ENCODE measurements around the gene ASTN1.

The ASTN1 gene

GRCh38 chr1:177021687-177022086, 142.8 kb downstream of the ASTN1 start:
- ChIA-PET CTCF (interaction anchor here (0.6 kb wide), 1 partner anchor 75 kb away, joined by 3 read pairs; no protein-coding TSS in a partner anchor), POLR2A (no interaction called here)
- no peak for DNase-seq (ENCODE audit: extremely low spot score)
- TF ChIP-seq FOXA1 (IDR thresholded peaks at IDR 0.05) = no peak
- TF ChIP-seq LEF1 (IDR thresholded peaks at IDR 0.05; ENCODE audit: borderline replicate concordance) = no peak
- no peak for TF ChIP-seq BHLHE40 (IDR thresholded peaks at IDR 0.05; ENCODE audit: borderline replicate concordance)
- TF ChIP-seq NFRKB (IDR thresholded peaks at IDR 0.05) = no peak
- no peak for TF ChIP-seq ELF4 (IDR thresholded peaks at IDR 0.05)

GRCh38 chr1:177020851-177021589, 143.5 kb downstream of the ASTN1 start:
- CTCF ChIA-PET = interaction anchor here (0.6 kb wide), 1 partner anchor 75 kb away, joined by 3 read pairs; no protein-coding TSS in a partner anchor
- POLR2A ChIA-PET = no interaction called here

GRCh38 chr1:177017287-177017852, 147.1 kb downstream of the ASTN1 start:
- no peak for DNase-seq (ENCODE audit: extremely low spot score)
- TF ChIP-seq HDGF (IDR thresholded peaks at IDR 0.05; ENCODE audit: borderline replicate concordance) (no peak), LEF1 (IDR thresholded peaks at IDR 0.05; ENCODE audit: borderline replicate concordance) (no peak), BHLHE40 (IDR thresholded peaks at IDR 0.05; ENCODE audit: borderline replicate concordance) (no peak), ZNF384 (IDR thresholded peaks at IDR 0.05) (no peak), PKNOX1 (IDR thresholded peaks at IDR 0.05) (no peak), FOXK2 (IDR thresholded peaks at IDR 0.05) (no peak), NFRKB (IDR thresholded peaks at IDR 0.05) (no peak), SP1 (IDR thresholded peaks at IDR 0.05) (no peak), ELF4 (IDR thresholded peaks at IDR 0.05) (no peak), ARNT (IDR thresholded peaks at IDR 0.05) (no peak), FOXA1 (IDR thresholded peaks at IDR 0.05) (no peak), FOXM1 (IDR thresholded peaks at IDR 0.05; ENCODE audit: borderline replicate concordance) (no peak), L3MBTL2 (conservative IDR thresholded peaks at IDR 0.05) (no peak), SUZ12 (IDR thresholded peaks at IDR 0.05) (no peak), TARDBP (IDR thresholded peaks at IDR 0.05) (no peak), CTBP1 (IDR thresholded peaks at IDR 0.05; ENCODE audit: borderline replicate concordance) (no peak)
- CTCF ChIA-PET = no interaction called here
- POLR2A ChIA-PET = no interaction called here

More at GRCh38 chr1:177020851-177021589, 143.5 kb downstream of the ASTN1 start:
- TF ChIP-seq ARNT (IDR thresholded peaks at IDR 0.05) (no peak), PKNOX1 (IDR thresholded peaks at IDR 0.05) (no peak), TARDBP (IDR thresholded peaks at IDR 0.05) (no peak), ELF4 (IDR thresholded peaks at IDR 0.05) (no peak), FOXA1 (IDR thresholded peaks at IDR 0.05) (no peak), NFRKB (IDR thresholded peaks at IDR 0.05) (no peak), BHLHE40 (IDR thresholded peaks at IDR 0.05; ENCODE audit: borderline replicate concordance) (no peak), FOXM1 (IDR thresholded peaks at IDR 0.05; ENCODE audit: borderline replicate concordance) (no peak), LEF1 (IDR thresholded peaks at IDR 0.05; ENCODE audit: borderline replicate concordance) (no peak), L3MBTL2 (conservative IDR thresholded peaks at IDR 0.05) (no peak), HDGF (IDR thresholded peaks at IDR 0.05; ENCODE audit: borderline replicate concordance) (no peak), ZNF384 (IDR thresholded peaks at IDR 0.05) (no peak), CTBP1 (IDR thresholded peaks at IDR 0.05; ENCODE audit: borderline replicate concordance) (no peak), SP1 (IDR thresholded peaks at IDR 0.05) (no peak), FOXK2 (IDR thresholded peaks at IDR 0.05) (no peak), SUZ12 (IDR thresholded peaks at IDR 0.05) (no peak)
- no peak for DNase-seq (ENCODE audit: extremely low spot score)

- TF ChIP-seq ARNT (IDR thresholded peaks at IDR 0.05) = no peak
- TF ChIP-seq BHLHE40 (IDR thresholded peaks at IDR 0.05; ENCODE audit: borderline replicate concordance) = no peak
- TF ChIP-seq CTBP1 (IDR thresholded peaks at IDR 0.05; ENCODE audit: borderline replicate concordance) = no peak
- TF ChIP-seq FOXA1 (IDR thresholded peaks at IDR 0.05) = no peak
- no peak for TF ChIP-seq FOXM1 (IDR thresholded peaks at IDR 0.05; ENCODE audit: borderline replicate concordance)
- no peak for TF ChIP-seq PKNOX1 (IDR thresholded peaks at IDR 0.05)
- DNase-seq (ENCODE audit: extremely low spot score) = no peak
- ChIA-PET POLR2A (no interaction called here), CTCF (no interaction called here)
These were observed 150.2 kb downstream of the ASTN1 start for GRCh38 chr1:177014325-177014724.

- POLR2A ChIA-PET = no interaction called here
- DNase-seq (ENCODE audit: extremely low spot score) = no peak
- no peak for TF ChIP-seq SP1 (IDR thresholded peaks at IDR 0.05)
- no peak for TF ChIP-seq HDGF (IDR thresholded peaks at IDR 0.05; ENCODE audit: borderline replicate concordance)
- no peak for TF ChIP-seq CTBP1 (IDR thresholded peaks at IDR 0.05; ENCODE audit: borderline replicate concordance)
- no peak for TF ChIP-seq TARDBP (IDR thresholded peaks at IDR 0.05)
- CTCF ChIA-PET = no interaction called here
These were observed 152.1 kb downstream of the ASTN1 start for GRCh38 chr1:177012342-177012925.

- ChIA-PET POLR2A (no interaction called here), CTCF (no interaction called here)
- TF ChIP-seq BHLHE40 (IDR thresholded peaks at IDR 0.05; ENCODE audit: borderline replicate concordance) = no peak
- TF ChIP-seq ARNT (IDR thresholded peaks at IDR 0.05) = no peak
- no peak for TF ChIP-seq LEF1 (IDR thresholded peaks at IDR 0.05; ENCODE audit: borderline replicate concordance)
- TF ChIP-seq PKNOX1 (IDR thresholded peaks at IDR 0.05) = no peak
- TF ChIP-seq NFRKB (IDR thresholded peaks at IDR 0.05) = no peak
- TF ChIP-seq SP1 (IDR thresholded peaks at IDR 0.05) = no peak
- no peak for TF ChIP-seq ZNF384 (IDR thresholded peaks at IDR 0.05)
- no peak for TF ChIP-seq L3MBTL2 (conservative IDR thresholded peaks at IDR 0.05)
- TF ChIP-seq FOXM1 (IDR thresholded peaks at IDR 0.05; ENCODE audit: borderline replicate concordance) = no peak
- TF ChIP-seq TARDBP (IDR thresholded peaks at IDR 0.05) = no peak
- DNase-seq (ENCODE audit: extremely low spot score) = no peak
These were observed 153.0 kb downstream of the ASTN1 start for GRCh38 chr1:177011508-177011907.

All from HEK293T (cell line).